GM23338 (cell line): ENCODE data around the gene CISD1. TPM values are rescaled to one million over a fixed set of nuclear protein-coding genes. Genes with fewer than 3 reads are reported as not detected.

Source experiments
- ATAC-seq: fragments of 200-7000 bp; cut with Tn5 transposase; 3 replicates; pipeline ENCODE4 v1.9.1; 2020
- DNase-seq: peaks from one replicate; pipeline ENCODE4 v3.0.0-alpha.2; 2015; ENCODE audit warnings: low spot score
- H2AFZ ChIP-seq: fragments of 200-600 bp; sonication (generic); 2 replicates; pipeline ENCODE4 v1.8.0; 2016; ENCODE audit warnings: antibody characterized with exemption, mild to moderate bottlenecking, moderate library complexity
- H3F3A ChIP-seq: fragments of 200-600 bp; sonication (generic); replicated peaks from 2 replicates; pipeline ENCODE4 v1.8.0; 2017; ENCODE audit warnings: antibody characterized with exemption, mixed run types, low read depth
- H3K27ac ChIP-seq: fragments of 200-600 bp; sonication (generic); 2 replicates; pipeline ENCODE4 v1.6.1; 2016; ENCODE audit warnings: low read depth
- H3K27me3 ChIP-seq: fragments of 200-600 bp; sonication (generic); 2 replicates; pipeline ENCODE4 v1.8.0; 2016; ENCODE audit warnings: mild to moderate bottlenecking, mixed run types, moderate library complexity; ENCODE audit not compliant: insufficient read depth
- H3K36me3 ChIP-seq: fragments of 200-600 bp; sonication (generic); 2 replicates; pipeline ENCODE4 v1.8.0; 2016; ENCODE audit warnings: mild to moderate bottlenecking; ENCODE audit not compliant: insufficient read depth
- H3K4me1 ChIP-seq: fragments of 200-600 bp; sonication (generic); 2 replicates; pipeline ENCODE4 v1.8.0; 2016; ENCODE audit warnings: mild to moderate bottlenecking, moderate library complexity; ENCODE audit not compliant: insufficient read depth
- H3K4me2 ChIP-seq: fragments of 200-600 bp; sonication (generic); 2 replicates; pipeline ENCODE4 v1.7.1; 2017; ENCODE audit warnings: mixed run types
- H3K4me3 ChIP-seq: fragments of 200-600 bp; sonication (generic); 2 replicates; pipeline ENCODE4 v1.6.1; 2016; ENCODE audit warnings: mixed run types
- H3K79me2 ChIP-seq: fragments of 200-600 bp; sonication (generic); replicated peaks from 2 replicates; pipeline ENCODE4 v1.8.0; 2017; ENCODE audit warnings: mild to moderate bottlenecking; ENCODE audit not compliant: insufficient read depth
- H3K9me2 ChIP-seq: fragments of 200-600 bp; sonication (generic); 2 replicates; pipeline ENCODE4 v1.8.0; 2017; ENCODE audit not compliant: insufficient read depth
- H4K20me1 ChIP-seq: fragments of 200-600 bp; sonication (generic); replicated peaks from 2 replicates; pipeline ENCODE4 v1.8.0; 2017; ENCODE audit warnings: mild to moderate bottlenecking; ENCODE audit not compliant: insufficient read depth
- H3K27ac Mint-ChIP-seq: 2 replicates; pipeline ENCODE4 v1.8.0; 2020; ENCODE audit warnings: inconsistent platforms, mild to moderate bottlenecking, moderate library complexity, mixed read lengths
- H3K27me3 Mint-ChIP-seq: 3 replicates; pipeline ENCODE4 v1.8.0; 2022; ENCODE audit warnings: low read depth, mild to moderate bottlenecking, moderate library complexity, mixed read lengths, inconsistent platforms; ENCODE audit not compliant: insufficient read depth, poor library complexity
- H3K36me3 Mint-ChIP-seq: 3 replicates; pipeline ENCODE4 v1.8.0; 2021; ENCODE audit warnings: low read depth, mild to moderate bottlenecking, inconsistent platforms, moderate library complexity, mixed read lengths
- H3K4me1 Mint-ChIP-seq: 3 replicates; pipeline ENCODE4 v1.8.0; 2020; ENCODE audit warnings: mild to moderate bottlenecking, inconsistent platforms, mixed read lengths
- H3K4me3 Mint-ChIP-seq: 3 replicates; pipeline ENCODE4 v1.8.0; 2021; ENCODE audit warnings: moderate library complexity, mild to moderate bottlenecking, inconsistent platforms, mixed read lengths
- H3K9me3 Mint-ChIP-seq: 3 replicates; pipeline ENCODE4 v1.8.0; 2020; ENCODE audit warnings: moderate library complexity, mild to moderate bottlenecking, inconsistent platforms, mixed read lengths
- CREB1 ChIP-seq: fragments of 250-450 bp; sonication (Bioruptor Pico); IDR thresholded peaks from 2 replicates; pipeline ENCODE4 v1.5.0; 2020; ENCODE audit warnings: low read depth, mild to moderate bottlenecking, moderate library complexity
- CTCF ChIP-seq, 2 experiments: fragments of 200-600 bp in 1 of 2; sonication (generic) in 1 of 2; conservative IDR thresholded peaks; 2 replicates each; pipeline versions ENCODE4 v1.5.1 to v1.6.1; 2016 to 2017; ENCODE audit warnings: antibody characterized with exemption in 2 of 2, low read depth in 2 of 2, mild to moderate bottlenecking in 2 of 2, moderate library complexity in 1 of 2
- ETS1 ChIP-seq: IDR thresholded peaks from 2 replicates; pipeline ENCODE4 v1.6.1; 2016; ENCODE audit warnings: antibody characterized with exemption
- EZH2phosphoT487 ChIP-seq: fragments of 200-600 bp; sonication (generic); IDR thresholded peaks from one replicate; pipeline ENCODE4 v1.8.1; 2018; ENCODE audit warnings: antibody characterized with exemption; ENCODE audit not compliant: unreplicated experiment
- JUNB ChIP-seq: IDR thresholded peaks from one replicate; pipeline ENCODE4 v1.6.1; 2016; ENCODE audit warnings: antibody characterized with exemption; ENCODE audit not compliant: unreplicated experiment
- NANOG ChIP-seq: IDR thresholded peaks from 2 replicates; pipeline ENCODE4 v1.6.1; 2016; ENCODE audit warnings: antibody characterized with exemption, borderline replicate concordance
- POLR2AphosphoS5 ChIP-seq: IDR thresholded peaks from 2 replicates; pipeline ENCODE4 v1.6.1; 2016; ENCODE audit warnings: antibody characterized with exemption, low read depth
- REST ChIP-seq: IDR thresholded peaks from one replicate; pipeline ENCODE4 v1.6.1; 2018; ENCODE audit warnings: antibody characterized with exemption; ENCODE audit not compliant: unreplicated experiment
- STAT1 ChIP-seq: IDR thresholded peaks from one replicate; pipeline ENCODE4 v1.6.1; 2016; ENCODE audit warnings: antibody characterized with exemption; ENCODE audit not compliant: unreplicated experiment
- ZNF114 ChIP-seq: fragments of 250-450 bp; sonication (Bioruptor Pico); IDR thresholded peaks from 2 replicates; pipeline ENCODE4 v1.5.0; 2020; ENCODE audit warnings: mild to moderate bottlenecking, moderate library complexity
- ZNF462 ChIP-seq: fragments of 250-450 bp; sonication (Bioruptor Pico); IDR thresholded peaks from 2 replicates; pipeline ENCODE4 v1.5.0; 2020; ENCODE audit warnings: mild to moderate bottlenecking, moderate library complexity
- polyA plus RNA-seq: library from polyadenylated mRNA; unstranded; fragments of >200 nt; fragmentation: Nextera tagmentation; extraction: Ambion mirVana; gene quantifications from 2 replicates; pipeline ENCODE4 v1.2.1, GENCODE V29; 2016
- total RNA-seq: library from RNA; depleted of rRNA; stranded (reverse); fragments of >200 nt; shearing (Covaris generic); gene quantifications from 2 replicates; pipeline ENCODE4 v1.2.3, GENCODE V29; 2014

Gene CISD1
- total and polyA plus RNA-seq, 2 experiments from 2014 or later, result 19.9 to 99.9 TPM

GRCh38 chr10:58318346-58318745 lies 49.4 kb downstream of the CISD1 start:
- H3K36me3 ChIP-seq, result no peaks in the 10 kb centered on the region
- DNase-seq (no peak), ATAC-seq (no peak)
- H3F3A ChIP-seq, result no peaks in the 10 kb centered on the region
- no peak overlapping the region for H2AFZ ChIP-seq
- Mint-ChIP-seq H3K4me1 (no peaks in the 10 kb centered on the region; the same call in 2 of the 3 replicates), H3K36me3 (no peaks in the 10 kb centered on the region), H3K27ac (no peak overlapping the region), H3K27me3 (no peaks in the 10 kb centered on the region), H3K9me3 (no peaks in the 10 kb centered on the region), H3K4me3 (no peak overlapping the region)
- H3K4me3 ChIP-seq, result no peak overlapping the region
- no peak for TF ChIP-seq POLR2AphosphoS5
- TF ChIP-seq REST, result no peak
- no peak for TF ChIP-seq ETS1
- no peak for TF ChIP-seq STAT1
- TF ChIP-seq NANOG, result no peak
- no peak for TF ChIP-seq ZNF114 (CRISPR knock-in tag)
- TF ChIP-seq JUNB, result no peak
- TF ChIP-seq CREB1 (CRISPR knock-in tag), result no peak
- no peaks in the 10 kb centered on the region for H3K27me3 ChIP-seq
- no peaks in the 10 kb centered on the region for H3K4me1 ChIP-seq
- no peaks in the 10 kb centered on the region for H3K9me2 ChIP-seq
- H3K27ac ChIP-seq, result no peak overlapping the region
- no peaks in the 10 kb centered on the region for H4K20me1 ChIP-seq
- H3K4me2 ChIP-seq, result no peak overlapping the region
- H3K79me2 ChIP-seq, result no peaks in the 10 kb centered on the region

GRCh38 chr10:58319599-58319998 lies 50.6 kb downstream of the CISD1 start:
- no peak overlapping the region for H3K4me3 Mint-ChIP-seq
- no peaks in the 10 kb centered on the region; the same call in 2 of the 3 replicates for H3K4me1 Mint-ChIP-seq
- no peaks in the 10 kb centered on the region for H3K27me3 ChIP-seq
- no peak overlapping the region for H3K27ac Mint-ChIP-seq
- H3K9me3 Mint-ChIP-seq, result no peaks in the 10 kb centered on the region
- H3K4me3 ChIP-seq, result no peak overlapping the region
- H3K9me2 ChIP-seq, result no peaks in the 10 kb centered on the region
- no peaks in the 10 kb centered on the region for H3K79me2 ChIP-seq
- ATAC-seq (no peak), DNase-seq (no peak)
- TF ChIP-seq ZNF462 (CRISPR knock-in tag) (no peak), EZH2phosphoT487 (no peak), JUNB (no peak), CTCF (conservative IDR thresholded peaks at IDR 0.05; ENCODE audit: low read depth in 2 of 2) (peak in 1 of 2 experiments; percentile 43; a peak in 2 of 4 replicates)
- no peaks in the 10 kb centered on the region for H3K4me1 ChIP-seq
- H3K4me2 ChIP-seq, result no peak overlapping the region
- H3K27ac ChIP-seq, result no peak overlapping the region
- no peak overlapping the region for H2AFZ ChIP-seq
- no peaks in the 10 kb centered on the region for H3K36me3 Mint-ChIP-seq
- no peaks in the 10 kb centered on the region for H4K20me1 ChIP-seq
- H3K27me3 Mint-ChIP-seq, result no peaks in the 10 kb centered on the region
- no peaks in the 10 kb centered on the region for H3F3A ChIP-seq
- no peaks in the 10 kb centered on the region for H3K36me3 ChIP-seq
